ENCODE results near the gene BCL2.

GRCh38 chr18:63244607-63245006 lies 75.0 kb downstream of the BCL2 start:
- TF ChIP-seq EZH2 (IDR thresholded peaks at IDR 0.05): no peak
- no peak for TF ChIP-seq FOXP2 (optimal IDR thresholded peaks at IDR 0.05; ENCODE audit: control extremely low read depth, extremely low read length, insufficient read depth)
- TF ChIP-seq POLR2AphosphoS5 (IDR thresholded peaks at IDR 0.05; ENCODE audit: borderline replicate concordance, low read depth, low read length): no peak

All from SK-N-MC (cell line).